ENCODE data around the gene FAM3C.

The FAM3C gene

DNA sequence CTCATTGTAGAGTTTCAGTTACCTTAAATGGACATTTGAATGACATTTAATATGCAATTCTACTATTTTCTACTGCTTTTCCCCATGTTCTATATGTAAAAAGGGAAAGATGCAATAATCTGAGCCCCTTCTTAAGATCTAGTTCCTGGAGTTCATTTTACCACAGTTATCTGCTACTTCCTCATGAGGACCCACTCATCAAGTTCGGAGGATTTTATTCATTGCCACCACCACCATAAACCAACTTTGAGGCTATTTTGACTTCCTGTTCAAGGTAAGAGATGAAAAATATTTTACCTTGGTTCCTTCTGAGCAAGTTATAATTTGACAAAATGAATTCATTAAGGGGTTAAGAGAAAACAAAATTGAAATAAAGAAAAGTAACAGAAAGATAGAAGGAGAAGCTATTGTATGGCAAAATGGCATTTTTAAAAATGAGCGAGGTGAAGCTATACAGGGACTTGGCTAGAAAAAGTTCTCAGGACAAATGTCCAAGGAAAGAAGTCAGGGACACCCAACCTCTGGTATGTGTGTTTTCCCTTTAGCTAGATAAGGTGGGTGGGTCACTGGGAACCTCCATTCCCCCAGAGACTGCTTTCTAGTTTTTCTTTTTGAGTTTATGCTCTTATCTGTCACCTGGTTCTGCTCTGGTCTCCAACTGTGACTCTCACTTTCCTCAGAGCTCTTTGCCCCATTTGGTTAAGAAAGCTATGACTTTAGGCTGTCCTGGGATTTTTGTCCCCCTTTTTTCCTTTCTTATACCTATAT is 14.9 kb upstream of the FAM3C start:
- FAIRE-seq, result no peak

GRCh38 chr7:121406944-121407343 is 10.8 kb upstream of the FAM3C start:
- FAIRE-seq, result no peak

GRCh38 chr7:121406461-121406860 is 10.4 kb upstream of the FAM3C start:
- FAIRE-seq, result no peak

DNA sequence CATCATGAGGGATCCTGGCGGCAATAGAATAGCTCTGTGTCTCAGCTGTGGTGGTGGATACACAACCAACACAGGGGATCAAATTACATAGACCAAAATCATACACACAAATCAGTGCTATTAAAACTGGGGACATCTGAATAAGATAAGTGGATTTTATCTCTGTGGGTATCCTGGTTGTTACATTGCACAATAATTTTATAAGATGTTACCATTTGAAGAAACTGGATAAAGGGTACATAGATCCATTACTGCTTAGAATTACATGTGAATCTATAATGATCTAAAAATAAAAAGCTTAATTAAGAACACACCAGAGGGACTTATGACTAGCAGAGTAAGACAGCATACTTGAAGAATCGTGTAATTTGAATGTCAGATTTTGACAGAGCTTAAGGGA is 8.2 kb upstream of the FAM3C start:
- no peak for FAIRE-seq

GRCh38 chr7:121402701-121403100 is 6.6 kb upstream of the FAM3C start:
- FAIRE-seq, result no peak

GRCh38 chr7:121401896-121402295 is 5.8 kb upstream of the FAM3C start:
- FAIRE-seq, result no peak

DNA sequence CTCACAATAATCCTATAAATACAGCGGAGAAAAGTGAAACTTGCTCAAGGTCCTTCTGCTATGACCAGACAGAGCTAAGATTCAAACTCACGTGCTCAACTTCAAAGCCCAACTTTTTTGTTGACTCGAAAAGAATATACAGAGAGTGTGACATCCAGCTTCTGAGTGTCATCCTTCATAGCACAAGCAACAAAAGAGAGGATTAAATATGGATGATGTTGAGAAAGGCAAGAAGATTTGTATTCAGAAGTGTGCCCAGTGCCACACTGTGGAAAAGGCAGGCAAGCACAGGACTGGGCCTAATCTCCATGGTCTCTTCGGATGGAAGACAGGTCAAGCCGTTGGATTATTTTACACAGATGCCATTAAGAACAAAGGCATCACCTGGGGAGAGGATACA is 2.1 kb upstream of the FAM3C start:
- FAIRE-seq, result no peak

- no peak for FAIRE-seq
Measured at GRCh38 chr7:121397822-121398221, 1.7 kb upstream of the FAM3C start.

DNA sequence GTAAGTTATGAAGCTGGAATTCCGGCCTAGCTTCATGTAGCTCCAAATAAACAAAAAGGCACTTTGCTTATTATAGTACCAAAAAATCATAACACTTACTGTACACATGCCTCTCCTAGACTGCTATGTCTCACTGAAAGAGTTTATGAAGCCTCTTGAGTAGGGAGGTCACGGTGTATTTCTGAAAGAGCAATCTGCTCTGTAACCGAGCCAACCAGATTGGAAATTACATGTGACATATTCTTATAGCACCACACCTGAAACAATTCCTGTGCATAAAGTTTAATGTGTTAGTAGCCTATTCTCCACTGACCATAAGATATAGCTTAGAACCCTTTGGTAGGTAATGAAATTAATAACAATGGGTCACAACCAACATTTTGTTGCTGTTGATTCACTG is 1.3 kb upstream of the FAM3C start:
- FAIRE-seq, result no peak

- FAIRE-seq, result no peak
Measured at GRCh38 chr7:121395494-121395960, 581 bp downstream of the FAM3C start.

GRCh38 chr7:121394709-121395140 is 1.4 kb downstream of the FAM3C start:
- FAIRE-seq, result no peak

- FAIRE-seq, result no peak
Measured at GRCh38 chr7:121393005-121393366, 3.1 kb downstream of the FAM3C start.

GRCh38 chr7:121392277-121393004 is 3.7 kb downstream of the FAM3C start:
- no peak for FAIRE-seq

DNA sequence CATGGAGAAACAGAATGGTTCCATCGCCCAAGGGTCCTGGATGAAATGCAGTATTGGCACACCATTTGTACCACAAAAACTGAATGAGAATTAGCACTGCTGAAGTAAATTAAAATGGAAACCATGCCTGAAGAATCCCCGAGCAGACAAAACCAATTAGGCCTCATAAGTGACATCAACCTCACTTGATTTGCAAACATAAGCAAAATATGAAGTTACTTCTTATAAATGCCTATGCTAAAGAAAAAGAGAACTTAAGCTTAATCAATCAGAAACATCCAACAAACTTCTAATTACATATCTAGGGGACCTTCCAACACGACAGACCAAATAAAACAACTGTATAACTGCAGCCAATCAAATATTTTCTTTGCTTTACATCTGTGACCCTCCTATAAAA is 4.4 kb downstream of the FAM3C start:
- no peak for FAIRE-seq

DNA sequence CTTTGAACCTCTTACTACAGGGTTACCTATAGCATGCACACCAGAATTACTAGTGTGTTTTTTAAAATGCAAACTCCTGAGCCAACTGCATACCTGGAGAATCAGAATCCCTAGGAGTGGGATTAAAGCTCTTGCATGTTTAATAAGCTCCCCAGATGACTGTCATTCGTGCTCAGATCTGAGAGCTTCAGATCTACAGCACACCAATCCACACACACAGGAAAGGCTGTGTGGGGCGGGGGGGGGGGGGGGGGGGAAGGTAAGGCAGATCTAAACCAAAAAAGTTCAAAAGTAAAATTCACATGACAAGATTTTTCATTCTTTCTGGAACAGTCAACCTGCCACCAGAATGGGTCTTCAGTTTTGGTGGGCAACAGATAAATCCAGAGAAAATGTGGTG is 5.5 kb downstream of the FAM3C start:
- no peak for FAIRE-seq

DNA sequence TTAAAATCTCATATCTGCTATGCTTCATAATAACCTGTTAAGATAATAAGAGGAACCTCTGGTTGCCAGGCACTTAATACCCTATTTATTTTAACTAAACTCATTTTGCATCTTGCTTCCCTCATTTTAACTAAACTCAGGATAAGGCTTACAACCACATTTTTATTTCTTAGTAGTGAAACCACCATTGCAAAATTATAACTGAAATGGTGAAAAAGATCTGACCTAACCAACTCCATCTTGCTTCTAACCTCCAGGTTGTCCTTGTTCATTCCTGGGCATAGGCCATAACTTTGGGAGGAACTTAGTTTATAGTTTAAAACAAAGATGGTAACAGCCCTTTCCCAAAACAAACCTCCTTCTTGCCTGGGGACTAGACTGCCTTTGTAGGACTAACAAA is 6.0 kb downstream of the FAM3C start:
- no peak for FAIRE-seq

DNA sequence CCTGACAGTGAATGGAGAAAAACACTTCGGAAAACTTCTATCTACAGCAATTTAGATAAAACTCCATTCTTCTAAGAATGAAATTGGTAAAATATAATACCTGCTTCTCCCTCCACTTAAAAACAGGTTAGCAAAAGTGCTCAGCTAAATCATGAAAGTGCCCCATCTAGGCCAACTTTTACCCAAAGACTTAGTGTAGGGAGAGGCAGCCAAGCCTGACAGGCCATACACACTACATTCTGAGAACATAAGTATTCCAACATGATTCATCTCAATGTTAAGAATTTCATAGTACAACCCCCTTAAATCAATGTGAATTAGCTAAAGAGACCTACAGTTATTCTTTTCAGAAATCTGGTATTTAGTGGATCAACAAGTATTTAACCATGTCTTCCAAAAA is 7.2 kb downstream of the FAM3C start:
- no peak for FAIRE-seq

DNA sequence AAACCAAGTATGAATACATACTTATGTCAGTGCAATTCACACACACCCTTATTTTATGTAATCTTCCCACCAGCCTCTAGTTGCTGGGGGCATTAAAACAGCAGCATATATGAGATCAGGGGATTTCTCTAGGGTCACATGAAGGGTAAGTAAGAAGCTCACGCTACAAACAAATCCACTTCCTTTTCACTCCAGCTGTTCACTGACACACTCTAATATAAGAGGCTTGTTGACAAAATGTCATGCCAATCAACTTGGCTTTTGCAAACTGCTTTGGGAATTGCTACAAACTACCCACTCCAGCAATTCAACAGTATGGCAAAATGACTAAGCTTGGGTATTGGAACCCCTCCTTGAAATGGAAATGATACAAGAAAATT is 10.3 kb downstream of the FAM3C start:
- FAIRE-seq, result no peak

- no peak for FAIRE-seq
Measured at GRCh38 chr7:121385056-121385799, 10.9 kb downstream of the FAM3C start.

- FAIRE-seq, result no peak
Measured at GRCh38 chr7:121384265-121384664, 11.8 kb downstream of the FAM3C start.

GRCh38 chr7:121383235-121383910 is 12.7 kb downstream of the FAM3C start:
- no peak for FAIRE-seq

- no peak for FAIRE-seq
Measured at GRCh38 chr7:121382473-121382872, 13.6 kb downstream of the FAM3C start.

DNA sequence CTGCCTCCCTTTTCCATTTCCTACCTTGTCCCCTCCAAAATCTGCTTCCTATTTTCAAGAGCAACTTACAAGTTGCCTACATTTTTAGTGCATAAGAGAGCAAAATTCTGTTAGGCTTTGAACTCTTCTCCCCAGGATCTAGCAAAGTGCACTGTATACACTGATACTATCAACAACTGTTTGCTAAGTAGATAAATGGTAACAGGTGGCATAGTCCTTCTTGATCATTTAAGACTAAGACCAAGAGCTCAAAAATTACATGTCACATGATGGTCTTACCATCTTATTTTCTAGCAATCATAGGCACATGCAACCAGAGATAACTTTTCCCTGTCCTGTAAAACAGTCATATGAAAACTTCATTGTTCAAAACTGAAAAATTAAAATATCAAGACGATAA is 16.2 kb downstream of the FAM3C start:
- FAIRE-seq, result no peak
